HepG2 (cell line): ENCODE data around the gene ABCA4. TPM values are rescaled to one million over a fixed set of nuclear protein-coding genes. Genes with fewer than 3 reads are reported as not detected.
A peak's percentile ranks its signal among the peaks of the same experiment; 100 is the strongest.

Experiments
- CCDC6 ChIP-seq: sonication (generic); formaldehyde crosslinking; IDR thresholded peaks from 2 replicates; pipeline ENCODE4 v1.8.1; 2022; ENCODE audit warnings: mild to moderate bottlenecking, missing genetic modification reagents, moderate library complexity
- CHD2 ChIP-seq: IDR thresholded peaks from 2 replicates; pipeline ENCODE4 v1.6.1; 2011; ENCODE audit warnings: low read depth, low read length, improper control_type of control experiment
- E2F5 ChIP-seq: sonication (generic); formaldehyde crosslinking; conservative IDR thresholded peaks from 2 replicates; pipeline ENCODE4 v1.4.0; 2020; ENCODE audit warnings: missing genetic modification reagents
- FOXM1 ChIP-seq: sonication (generic); formaldehyde crosslinking; IDR thresholded peaks from 2 replicates; pipeline ENCODE4 v1.5.0; 2020; ENCODE audit warnings: missing genetic modification reagents
- JUN ChIP-seq: sonication (generic); formaldehyde crosslinking; IDR thresholded peaks from 2 replicates; pipeline ENCODE4 v1.4.0; 2020; ENCODE audit warnings: mild to moderate bottlenecking, missing genetic modification reagents
- MIER2 ChIP-seq: IDR thresholded peaks from 2 replicates; pipeline ENCODE4 v1.6.1; 2016; ENCODE audit warnings: missing biosample characterization, missing genetic modification reagents
- NAIF1 ChIP-seq: sonication (generic); formaldehyde crosslinking; IDR thresholded peaks from 2 replicates; pipeline ENCODE4 v1.5.0; 2020; ENCODE audit warnings: mild to moderate bottlenecking, missing genetic modification reagents, borderline replicate concordance
- NONO ChIP-seq, 2 experiments: fragments of 450-650 bp in 1 of 2; sonication (generic) in 1 of 2; formaldehyde crosslinking in 1 of 2; IDR thresholded peaks in 1 of 2; conservative IDR thresholded peaks in 1 of 2; 2 replicates each; pipeline versions ENCODE4 v1.6.1 to v1.8.0; 2017 to 2022; ENCODE audit warnings: mild to moderate bottlenecking in 1 of 2, missing genetic modification reagents in 1 of 2, moderate library complexity in 1 of 2
- NR2C2 ChIP-seq: sonication (generic); formaldehyde crosslinking; IDR thresholded peaks from 2 replicates; pipeline ENCODE4 v1.4.0; 2020; ENCODE audit warnings: missing genetic modification reagents, mild to moderate bottlenecking, moderate library complexity, borderline replicate concordance
- PAX8 ChIP-seq: sonication (generic); formaldehyde crosslinking; IDR thresholded peaks from 2 replicates; pipeline ENCODE4 v1.8.0; 2022; ENCODE audit warnings: mild to moderate bottlenecking, missing genetic modification reagents, borderline replicate concordance
- RARA ChIP-seq: IDR thresholded peaks from 2 replicates; pipeline ENCODE4 v1.6.1; 2016; ENCODE audit warnings: missing genetic modification reagents, missing compliant biosample characterization
- SRSF1 ChIP-seq: fragments of 200-400 bp; formaldehyde crosslinking; optimal IDR thresholded peaks from 2 replicates; pipeline ENCODE3; 2017; ENCODE audit warnings: mild to moderate bottlenecking, low read depth, low read length, moderate library complexity
- STAT6 ChIP-seq: sonication (generic); formaldehyde crosslinking; IDR thresholded peaks from 2 replicates; pipeline ENCODE4 v1.4.0; 2020; ENCODE audit warnings: missing genetic modification reagents, mild to moderate bottlenecking, borderline replicate concordance
- TAF15 ChIP-seq: fragments of 200-400 bp; formaldehyde crosslinking; IDR thresholded peaks from one replicate; pipeline ENCODE4 v1.6.1; 2018; ENCODE audit warnings: mild to moderate bottlenecking, low read depth, low read length; ENCODE audit not compliant: poor library complexity, severe bottlenecking
- TMF1 ChIP-seq: sonication (generic); formaldehyde crosslinking; IDR thresholded peaks from 2 replicates; pipeline ENCODE4 v1.8.1; 2022; ENCODE audit warnings: low read depth, missing genetic modification reagents
- TRAFD1 ChIP-seq: sonication (generic); formaldehyde crosslinking; IDR thresholded peaks from 2 replicates; pipeline ENCODE4 v1.5.1; 2020; ENCODE audit warnings: missing genetic modification reagents, mild to moderate bottlenecking, borderline replicate concordance
- ZNF17 ChIP-seq: sonication (generic); formaldehyde crosslinking; IDR thresholded peaks from 2 replicates; pipeline ENCODE4 v1.5.0; 2020; ENCODE audit warnings: mild to moderate bottlenecking, missing genetic modification reagents
- ZNF232 ChIP-seq: sonication (generic); formaldehyde crosslinking; IDR thresholded peaks from 2 replicates; pipeline ENCODE4 v1.4.0; 2020; ENCODE audit warnings: missing genetic modification reagents, borderline replicate concordance
- ZNF567 ChIP-seq: sonication (generic); formaldehyde crosslinking; IDR thresholded peaks from 2 replicates; pipeline ENCODE4 v1.8.1; 2023; ENCODE audit warnings: mild to moderate bottlenecking, missing genetic modification reagents, borderline replicate concordance
- ZNF616 ChIP-seq: sonication (generic); formaldehyde crosslinking; IDR thresholded peaks from 2 replicates; pipeline ENCODE4 v1.5.0; 2020; ENCODE audit warnings: low read depth, mild to moderate bottlenecking, missing genetic modification reagents
- ZNF674 ChIP-seq: sonication (generic); formaldehyde crosslinking; IDR thresholded peaks from 2 replicates; pipeline ENCODE4 v1.5.0; 2020; ENCODE audit warnings: low read depth, mild to moderate bottlenecking, missing genetic modification reagents
- ZSCAN21 ChIP-seq: sonication (generic); formaldehyde crosslinking; IDR thresholded peaks from 2 replicates; pipeline ENCODE4 v1.8.0; 2022; ENCODE audit warnings: mild to moderate bottlenecking, missing genetic modification reagents, moderate library complexity, borderline replicate concordance
- ZSCAN30 ChIP-seq: sonication (generic); formaldehyde crosslinking; IDR thresholded peaks from 2 replicates; pipeline ENCODE4 v1.5.0; 2020; ENCODE audit warnings: mild to moderate bottlenecking, missing genetic modification reagents
- polyA plus RNA-seq, 8 experiments: library from polyadenylated mRNA; depleted of rRNA in 3 of 8; stranded (reverse) in 7 of 8; unstranded in 1 of 8; fragments of >200 nt; fragmentation: Illumina TruSeq in 4 of 8; extraction: Trizol in 4 of 8; gene quantifications; 2 replicates each; pipeline versions ENCODE4 v1.2.1 to v1.2.3, GENCODE V29; 2011 to 2016; ENCODE audit warnings: low read depth in 4 of 8, missing spikeins in 1 of 8, mixed read lengths in 1 of 8; ENCODE audit not compliant: insufficient read depth in 1 of 8
- total RNA-seq, 5 experiments: library from RNA; depleted of rRNA; stranded (reverse); fragments of >200 nt; fragmentation: Illumina TruSeq; extraction: Trizol; gene quantifications; 2 replicates each; pipeline ENCODE4 v1.2.3, GENCODE V29; 2016; ENCODE audit warnings: low read depth in 1 of 5

Gene ABCA4
- total and polyA plus RNA-seq, 2 of the 13 experiments (the other 11 are each of a cell fraction or from before 2014, with no cell fraction given) = 0.24 to 0.67 TPM

GRCh38 chr1:94061513-94062443 is 59.2 kb downstream of the ABCA4 start (continued):
- TF ChIP-seq NAIF1 (CRISPR knock-in tag) (no peak), PAX8 (CRISPR knock-in tag) (no peak), ZNF674 (no peak), ZSCAN30 (no peak), ZNF17 (CRISPR knock-in tag) (no peak), TAF15 (no peak), E2F5 (CRISPR knock-in tag) (no peak), RARA (CRISPR knock-in tag) (0 out of 2 replicates have a peak, but pooled peaks have one; percentile 14), TRAFD1 (CRISPR knock-in tag) (no peak), TMF1 (CRISPR knock-in tag) (no peak), ZNF616 (CRISPR knock-in tag) (no peak), NONO (IDR thresholded peaks at IDR 0.05) (no peak), NONO (CRISPR knock-in tag; conservative IDR thresholded peaks at IDR 0.05) (no peak), CHD2 (no peak), ZNF232 (no peak), MIER2 (CRISPR knock-in tag) (no peak), JUN (CRISPR knock-in tag) (no peak), FOXM1 (CRISPR knock-in tag) (no peak), CCDC6 (CRISPR knock-in tag) (no peak), ZNF567 (no peak), STAT6 (no peak), SRSF1 (no peak), ZSCAN21 (no peak), NR2C2 (CRISPR knock-in tag) (no peak)
